Measurements from ENCODE around the gene FAM200C.
"Not testable (repeated sequence)": the region's sequence is repeated elsewhere in the genome, so short reads cannot be mapped to it uniquely, and the experiment has no call there.

Gene FAM200C

GRCh38 chr5:160442824-160443431, 43.1 kb upstream of the FAM200C start:
- in situ Hi-C loops (cut with HindIII; ENCODE audit: low sequenced_read_pairs) = no loop called here
- no peak for TF ChIP-seq CTCF (IDR thresholded peaks at IDR 0.05; ENCODE audit: low read depth, low read length)
- H3K4me3 ChIP-seq (ENCODE audit: low read depth, low read length) = no peak overlapping the region
- peak; percentile 22 for DNase-seq (ENCODE audit: low read depth, low spot score)

GRCh38 chr5:160441311-160441781, 41.5 kb upstream of the FAM200C start:
- no peak for DNase-seq (ENCODE audit: low read depth, low spot score)
- no peak overlapping the region for H3K4me3 ChIP-seq (ENCODE audit: low read depth, low read length)
- no peak for TF ChIP-seq CTCF (IDR thresholded peaks at IDR 0.05; ENCODE audit: low read depth, low read length)
- in situ Hi-C loops (cut with HindIII; ENCODE audit: low sequenced_read_pairs) = no loop called here

- H3K4me3 ChIP-seq (ENCODE audit: low read depth, low read length) = peak overlapping the region; percentile 43
- DNase-seq (ENCODE audit: low read depth, low spot score) = peak; percentile 76
- in situ Hi-C loops (cut with HindIII; ENCODE audit: low sequenced_read_pairs) = no loop called here
- peak; percentile 91 for TF ChIP-seq CTCF (IDR thresholded peaks at IDR 0.05; ENCODE audit: low read depth, low read length)
Observed at GRCh38 chr5:160439205-160439600, 39.3 kb upstream of the FAM200C start.

- peak; percentile 68 for DNase-seq (ENCODE audit: low read depth, low spot score)
- in situ Hi-C loops (cut with HindIII; ENCODE audit: low sequenced_read_pairs) = no loop called here
- peak; percentile 89 for TF ChIP-seq CTCF (IDR thresholded peaks at IDR 0.05; ENCODE audit: low read depth, low read length)
- peak overlapping the region; percentile 43 for H3K4me3 ChIP-seq (ENCODE audit: low read depth, low read length)
Observed at GRCh38 chr5:160438316-160439204, 38.7 kb upstream of the FAM200C start.

GRCh38 chr5:160437271-160437670, 37.4 kb upstream of the FAM200C start:
- in situ Hi-C loops (cut with HindIII; ENCODE audit: low sequenced_read_pairs) = no loop called here
- DNase-seq (ENCODE audit: low read depth, low spot score) = no peak
- TF ChIP-seq CTCF (IDR thresholded peaks at IDR 0.05; ENCODE audit: low read depth, low read length) = no peak
- H3K4me3 ChIP-seq (ENCODE audit: low read depth, low read length) = no peak overlapping the region

GRCh38 chr5:160436661-160437060, 36.8 kb upstream of the FAM200C start:
- DNase-seq (ENCODE audit: low read depth, low spot score) = not testable (repeated sequence)

GRCh38 chr5:160436017-160436416, 36.2 kb upstream of the FAM200C start:
- H3K4me3 ChIP-seq (ENCODE audit: low read depth, low read length) = no peak overlapping the region
- no peak for TF ChIP-seq CTCF (IDR thresholded peaks at IDR 0.05; ENCODE audit: low read depth, low read length)
- DNase-seq (ENCODE audit: low read depth, low spot score) = no peak
- in situ Hi-C loops (cut with HindIII; ENCODE audit: low sequenced_read_pairs) = no loop called here

More at GRCh38 chr5:160436661-160437060, 36.8 kb upstream of the FAM200C start:
- H3K4me3 ChIP-seq (ENCODE audit: low read depth, low read length); in situ Hi-C loops (cut with HindIII; ENCODE audit: low sequenced_read_pairs): not testable (repeated sequence)
